Upper lobe of right lung (tissue), 1 donor: ENCODE data around the gene CAPZA1. TPM values are rescaled to one million over a fixed set of nuclear protein-coding genes. Genes with fewer than 3 reads are reported as not detected.

ENCODE experiments used
- ATAC-seq: fragments of 200-7000 bp; cut with Tn5 transposase; one replicate; pipeline ENCODE4 v1.9.1; 2020; ENCODE audit warnings: mild to moderate bottlenecking, moderate library complexity
- DNase-seq: peaks from one replicate; pipeline ENCODE4 v3.0.0-alpha.2; 2020
- H3K27ac ChIP-seq: fragments of 200-600 bp; one replicate; pipeline ENCODE4 v1.8.0; 2022
- H3K27me3 ChIP-seq: fragments of 200-600 bp; one replicate; pipeline ENCODE4 v1.8.0; 2022; ENCODE audit warnings: mild to moderate bottlenecking
- H3K36me3 ChIP-seq: fragments of 200-600 bp; one replicate; pipeline ENCODE4 v1.8.0; 2022
- H3K4me1 ChIP-seq: fragments of 200-600 bp; one replicate; pipeline ENCODE4 v1.8.0; 2022
- H3K4me3 ChIP-seq: fragments of 200-600 bp; one replicate; pipeline ENCODE4 v1.8.0; 2022; ENCODE audit warnings: mild to moderate bottlenecking
- H3K9me3 ChIP-seq: fragments of 200-600 bp; one replicate; pipeline ENCODE4 v1.8.0; 2022
- intact Hi-C: fragments of 100-400 bp; cut with DNase I; formaldehyde crosslinking; loops from one replicate; pipeline ENCODE4 v1.11.0; 2022
- total RNA-seq: library from RNA; stranded (reverse); fragmentation: NEBNext Ultra II Directional; extraction: Animal tissue kit (Norgen Biotek cat#: 25700); gene quantifications from one replicate; pipeline ENCODE4 v1.2.1, GENCODE V29; 2021
- TF ChIP-seq, protein P1 (sequence below): fragments of 200-600 bp; IDR thresholded peaks from one replicate; pipeline ENCODE4 v1.8.0; 2022; ENCODE audit warnings: antibody characterized with exemption
- donor health status: DM: no; HTN: yes; CAD: no; lungs with severe emphysema.

The CAPZA1 gene
- total RNA-seq, 1 donor from 2014 or later = 123 TPM

DNA sequence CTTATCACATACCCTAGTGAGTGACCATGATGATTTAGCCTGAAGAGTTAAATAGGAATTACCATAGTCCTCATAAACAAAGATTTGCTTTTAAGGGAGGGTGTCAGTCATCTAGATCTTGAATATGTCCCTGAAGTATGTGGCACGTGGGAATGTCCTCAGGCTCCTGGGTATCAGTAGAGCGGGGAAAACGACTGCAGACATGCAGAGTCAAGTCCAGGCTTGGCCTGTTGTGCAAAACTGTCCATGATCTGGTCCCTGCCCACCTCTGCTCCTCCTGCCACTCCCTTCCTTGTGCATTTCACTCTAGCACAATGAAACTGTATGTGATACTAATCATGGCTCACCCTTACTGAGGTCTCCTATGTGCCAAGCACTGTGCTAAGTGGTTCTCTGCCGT, 67.7 kb downstream of the CAPZA1 start:
- intact Hi-C loops = no loop called here

DNA sequence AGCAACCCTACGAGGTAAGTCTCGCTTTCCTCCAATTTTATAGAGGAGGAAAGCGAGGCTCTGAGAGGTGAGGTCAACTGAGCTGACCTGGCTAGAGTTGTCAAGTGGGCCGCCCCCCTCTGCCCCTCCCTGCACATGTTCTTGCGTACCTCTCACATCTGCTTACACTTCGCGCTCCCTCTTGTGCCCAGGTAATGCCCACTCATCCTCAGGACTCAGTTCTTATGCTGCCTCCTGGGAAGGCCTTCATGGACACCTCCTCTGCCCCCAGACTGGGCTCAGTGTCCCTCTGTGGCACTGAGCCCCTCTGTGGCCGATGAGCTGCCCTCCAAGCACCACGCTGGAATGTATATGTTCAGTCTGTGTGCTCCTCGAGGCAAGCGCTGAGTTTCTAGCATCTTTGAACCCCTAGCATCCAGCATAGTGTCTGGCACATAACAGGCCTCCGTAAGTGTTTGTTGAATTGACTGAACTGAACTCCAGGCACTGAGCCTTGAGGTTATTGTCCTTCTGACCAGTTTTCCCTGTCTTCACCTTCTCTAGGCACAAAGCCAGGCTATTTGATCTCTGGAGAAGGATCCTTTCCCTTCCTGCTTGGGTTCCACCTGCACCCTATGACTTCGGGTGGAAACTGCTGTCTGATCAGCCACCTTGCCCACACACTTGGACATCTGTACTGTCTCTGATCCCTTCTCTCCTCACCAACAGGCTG, 68.3 kb downstream of the CAPZA1 start:
- intact Hi-C loops = no loop called here
- Histone ChIP-seq H3K4me1 (no peaks in the 10 kb centered on the region), H3K36me3 (peaks cover 36% of the 10 kb centered on the region), H3K9me3 (no peaks in the 10 kb centered on the region), H3K27ac (no peak overlapping the region), H3K4me3 (no peak overlapping the region), H3K27me3 (no peaks in the 10 kb centered on the region)
- TF ChIP-seq, protein P1, sequence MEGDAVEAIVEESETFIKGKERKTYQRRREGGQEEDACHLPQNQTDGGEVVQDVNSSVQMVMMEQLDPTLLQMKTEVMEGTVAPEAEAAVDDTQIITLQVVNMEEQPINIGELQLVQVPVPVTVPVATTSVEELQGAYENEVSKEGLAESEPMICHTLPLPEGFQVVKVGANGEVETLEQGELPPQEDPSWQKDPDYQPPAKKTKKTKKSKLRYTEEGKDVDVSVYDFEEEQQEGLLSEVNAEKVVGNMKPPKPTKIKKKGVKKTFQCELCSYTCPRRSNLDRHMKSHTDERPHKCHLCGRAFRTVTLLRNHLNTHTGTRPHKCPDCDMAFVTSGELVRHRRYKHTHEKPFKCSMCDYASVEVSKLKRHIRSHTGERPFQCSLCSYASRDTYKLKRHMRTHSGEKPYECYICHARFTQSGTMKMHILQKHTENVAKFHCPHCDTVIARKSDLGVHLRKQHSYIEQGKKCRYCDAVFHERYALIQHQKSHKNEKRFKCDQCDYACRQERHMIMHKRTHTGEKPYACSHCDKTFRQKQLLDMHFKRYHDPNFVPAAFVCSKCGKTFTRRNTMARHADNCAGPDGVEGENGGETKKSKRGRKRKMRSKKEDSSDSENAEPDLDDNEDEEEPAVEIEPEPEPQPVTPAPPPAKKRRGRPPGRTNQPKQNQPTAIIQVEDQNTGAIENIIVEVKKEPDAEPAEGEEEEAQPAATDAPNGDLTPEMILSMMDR = no peak
- ATAC-seq = no peak
- DNase-seq = no peak

More for the DNA sequence above, 67.7 kb downstream of the CAPZA1 start:
- DNase-seq (no peak), ATAC-seq (no peak)
- Histone ChIP-seq H3K27ac (no peak overlapping the region), H3K27me3 (no peaks in the 10 kb centered on the region), H3K4me1 (no peaks in the 10 kb centered on the region), H3K9me3 (no peaks in the 10 kb centered on the region), H3K36me3 (peaks cover 32% of the 10 kb centered on the region), H3K4me3 (no peak overlapping the region)
- TF ChIP-seq, protein P1 = no peak

DNA sequence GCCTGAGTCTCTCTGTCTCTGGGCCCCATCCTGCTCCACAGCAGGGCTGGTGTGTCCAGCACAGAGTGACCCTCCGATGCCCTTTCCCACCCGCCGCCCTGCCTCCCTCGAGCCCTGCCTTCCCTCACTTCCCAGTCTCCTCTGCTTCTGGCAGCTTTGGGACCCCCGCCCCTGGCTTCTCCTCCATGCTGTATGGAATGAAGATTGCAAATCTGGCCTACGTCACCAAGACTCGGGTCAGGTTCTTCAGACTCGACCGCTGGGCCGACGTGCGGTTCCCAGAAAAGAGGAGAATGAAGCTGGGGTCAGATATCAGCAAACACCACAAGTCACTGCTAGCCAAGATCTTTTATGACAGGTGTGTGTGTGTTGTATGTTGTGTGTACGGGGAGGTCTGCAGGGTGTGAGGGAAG, 69.2 kb downstream of the CAPZA1 start:
- no peak for DNase-seq
- H3K27ac ChIP-seq = no peak overlapping the region
- no peaks in the 10 kb centered on the region for H3K9me3 ChIP-seq
- H3K27me3 ChIP-seq = no peaks in the 10 kb centered on the region
- peak; percentile 14 for ATAC-seq
- TF ChIP-seq, protein P1 = no peak
- H3K36me3 ChIP-seq = peaks cover 44% of the 10 kb centered on the region
- intact Hi-C loops = no loop called here
- H3K4me3 ChIP-seq = no peak overlapping the region
- no peaks in the 10 kb centered on the region for H3K4me1 ChIP-seq

DNA sequence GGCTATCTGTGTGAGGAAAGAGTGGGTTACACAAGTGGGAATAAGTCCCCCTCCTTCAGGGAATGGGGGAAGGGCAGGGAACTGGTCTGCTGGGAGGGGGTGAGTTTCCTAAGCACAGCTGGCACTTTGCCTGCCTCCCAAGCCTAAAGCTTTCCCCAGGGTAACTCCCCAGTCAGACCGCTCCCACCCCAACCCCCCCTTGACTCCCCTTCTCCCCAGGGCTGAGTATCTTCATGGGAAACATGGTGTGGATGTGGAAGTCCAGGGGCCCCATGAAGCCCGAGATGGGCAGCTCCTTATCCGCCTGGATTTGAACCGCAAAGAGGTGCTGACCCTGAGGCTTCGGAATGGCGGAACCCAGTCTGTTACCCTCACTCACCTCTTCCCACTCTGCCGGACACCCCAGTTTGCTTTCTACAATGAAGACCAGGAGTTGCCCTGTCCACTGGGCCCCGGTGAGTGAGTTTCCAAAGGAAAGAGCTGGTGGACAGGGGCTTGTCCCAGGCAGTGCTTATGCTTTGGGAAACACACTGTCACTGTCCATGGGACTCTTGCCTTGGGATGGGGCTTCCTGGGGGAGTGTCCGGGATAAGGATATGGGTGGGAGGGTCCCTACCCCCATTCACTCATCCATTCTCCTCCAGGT, 69.7 kb downstream of the CAPZA1 start:
- DNase-seq = no peak
- Histone ChIP-seq H3K27ac (no peak overlapping the region), H3K4me1 (no peaks in the 10 kb centered on the region), H3K36me3 (peaks cover 49% of the 10 kb centered on the region), H3K27me3 (no peaks in the 10 kb centered on the region), H3K4me3 (no peak overlapping the region), H3K9me3 (no peaks in the 10 kb centered on the region)
- ATAC-seq = no peak
- intact Hi-C loops = no loop called here
- TF ChIP-seq, protein P1 = no peak

DNA sequence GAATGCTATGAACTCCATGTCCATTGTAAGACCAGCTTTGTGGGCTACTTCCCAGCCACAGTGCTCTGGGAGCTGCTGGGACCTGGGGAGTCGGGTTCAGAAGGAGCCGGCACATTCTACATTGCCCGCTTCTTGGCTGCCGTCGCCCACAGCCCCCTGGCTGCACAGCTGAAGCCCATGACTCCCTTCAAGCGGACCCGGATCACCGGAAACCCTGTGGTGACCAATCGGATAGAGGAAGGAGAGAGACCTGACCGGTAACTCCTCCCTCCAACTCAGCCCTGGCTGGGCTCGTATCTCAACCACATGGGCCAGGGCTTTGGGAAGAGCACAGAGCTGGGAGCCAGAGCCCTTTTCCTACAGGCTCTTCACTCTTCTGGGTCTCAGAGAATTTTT, 70.2 kb downstream of the CAPZA1 start:
- ATAC-seq (no peak), DNase-seq (no peak)
- no peaks in the 10 kb centered on the region for H3K9me3 ChIP-seq
- no peak overlapping the region for H3K27ac ChIP-seq
- H3K4me3 ChIP-seq = no peak overlapping the region
- intact Hi-C loops = no loop called here
- H3K4me1 ChIP-seq = no peaks in the 10 kb centered on the region
- H3K27me3 ChIP-seq = no peaks in the 10 kb centered on the region
- peaks cover 54% of the 10 kb centered on the region for H3K36me3 ChIP-seq
- TF ChIP-seq, protein P1 = no peak
